ENCODE data around the gene NAA25. TPM values are rescaled to one million over a fixed set of nuclear protein-coding genes. Genes with fewer than 3 reads are reported as not detected.

The NAA25 gene
- 16.7 to 26.3 TPM (median 19.5 TPM) in 5 replicates for total RNA-seq (2022; extraction: Qiagen RNA extraction; ENCODE audit: low read depth)

DNA sequence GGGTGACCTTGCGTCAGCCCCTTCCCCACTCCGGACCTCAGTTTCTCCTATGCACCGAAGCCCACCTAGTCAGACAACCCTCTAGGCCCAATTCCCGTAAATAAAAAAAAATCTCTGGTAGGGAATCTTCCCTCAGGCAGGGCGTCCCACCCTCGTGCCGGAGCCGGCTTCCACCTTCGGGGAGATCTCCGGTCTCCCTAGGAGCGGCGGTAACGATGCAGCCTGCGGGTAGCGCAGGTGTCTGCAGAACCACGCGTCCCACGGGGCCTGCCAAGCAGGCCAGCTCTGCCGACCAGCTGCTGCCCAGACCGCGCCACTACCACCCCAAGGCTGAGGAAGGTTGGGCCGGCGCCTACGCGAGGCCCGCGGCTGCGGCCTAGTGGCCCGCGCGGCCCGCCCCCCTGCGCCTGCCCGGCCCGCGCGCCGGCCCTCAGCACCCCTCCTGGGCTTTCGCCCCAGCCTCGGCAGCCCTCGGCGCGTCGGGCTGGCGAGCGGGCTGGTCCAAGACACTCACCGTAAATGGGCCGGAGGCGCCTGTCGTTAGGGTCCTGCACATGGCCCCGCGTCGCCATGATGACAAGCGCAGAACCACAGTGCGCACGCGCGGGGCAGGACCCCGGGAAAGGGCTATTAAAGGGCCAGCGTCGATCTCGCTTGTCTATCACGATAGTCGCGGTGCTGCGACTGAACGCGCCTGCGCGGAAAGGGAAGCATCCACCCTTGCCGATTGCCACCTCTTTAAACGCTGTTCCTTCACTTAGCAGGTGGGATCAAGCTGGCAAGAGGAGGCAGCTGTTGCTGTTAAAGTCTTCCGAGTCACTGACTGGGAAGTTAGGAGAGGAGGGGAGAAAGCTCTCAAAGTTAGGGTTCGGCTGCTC, at the start of gene NAA25:
Gene NAA25 (minus strand): TSS at position 582 of the 878 bp plus-strand sequence. CDS start 10 bp downstream, at position 572.

GRCh38 chr12:112125250-112125999, 16.8 kb upstream of the NAA25 start, which contains the start of gene TRAFD1:
Gene TRAFD1 (plus strand): TSS chr12:112125560. CDS start chr12:112130523, 4,963 bp downstream.

GRCh38 chr12:112012775-112013600, 95.6 kb downstream of the NAA25 start, which contains the start of the genes ERP29 and TMEM116:
Gene ERP29 (plus strand): TSS chr12:112013426. CDS start chr12:112013466, 40 bp downstream.
Gene TMEM116 (minus strand): TSS chr12:112013165. CDS start chr12:112005270, 7,895 bp downstream.

Other genes with a start within 250 kb of the NAA25 start
- 5.1 to 6.6 TPM (median 5.9 TPM) in 5 replicates for gene TMEM116, start 95.6 kb downstream of the NAA25 start, total RNA-seq (2022; extraction: Qiagen RNA extraction; ENCODE audit: low read depth)
- 117 to 144 TPM (median 125 TPM) in 5 replicates for gene ERP29, start 95.4 kb downstream of the NAA25 start, total RNA-seq (2022; extraction: Qiagen RNA extraction; ENCODE audit: low read depth)
- gene TRAFD1, start 16.8 kb upstream of the NAA25 start, total RNA-seq (2022; extraction: Qiagen RNA extraction; ENCODE audit: low read depth): 14.6 to 17.6 TPM (median 17.0 TPM) in 5 replicates

All from A549 treated with GW870086 at 1 μM for 4 hours (cell line).